Stomach (tissue), 9 donors: ENCODE data around the gene LRRC72. TPM values are rescaled to one million over a fixed set of nuclear protein-coding genes. Genes with fewer than 3 reads are reported as not detected.
"Not testable (repeated sequence)": the region's sequence is repeated elsewhere in the genome, so short reads cannot be mapped to it uniquely, and the experiment has no call there.

Experiments
- DNase-seq, 2 donors: peaks; one replicate each; pipeline versions ENCODE4 v3.0.0 to v3.0.0-alpha.2; 2013 to 2019
- H3K27ac ChIP-seq, 5 donors: fragments of 200-600 bp in 4 of 5; sonication (generic) in 4 of 5; one replicate each; pipeline ENCODE4 v1.5.1; 2013 to 2019; ENCODE audit warnings: mild to moderate bottlenecking in 1 of 5, moderate library complexity in 1 of 5
- H3K27me3 ChIP-seq, 3 donors: fragments of 200-600 bp; sonication (generic); one replicate each; pipeline ENCODE4 v1.5.1; 2017 to 2019; ENCODE audit warnings: mixed run types in 1 of 3
- H3K36me3 ChIP-seq, 4 donors: fragments of 200-600 bp; sonication (generic); 1 replicate in 3 of 4; 2 replicates in 1 of 4; pipeline ENCODE4 v1.5.1; 2016 to 2019
- H3K4me1 ChIP-seq, 4 donors: fragments of 200-600 bp; sonication (generic); one replicate each; pipeline ENCODE4 v1.5.1; 2016 to 2019
- H3K4me3 ChIP-seq, 4 donors: fragments of 200-600 bp; sonication (generic) in 3 of 4; one replicate each; pipeline ENCODE4 v1.5.1; 2016 to 2019; ENCODE audit warnings: mild to moderate bottlenecking in 1 of 4
- H3K9me3 ChIP-seq, 4 donors: fragments of 200-600 bp; sonication (generic); one replicate each; pipeline ENCODE4 v1.5.1; 2016 to 2019
- EP300 ChIP-seq: sonication (generic); formaldehyde crosslinking; IDR thresholded peaks from one replicate; pipeline ENCODE4 v1.6.1; 2017; ENCODE audit warnings: antibody characterized with exemption
- POLR2A ChIP-seq, 4 donors: fragments of 450-650 bp; IDR thresholded peaks; one replicate each; pipeline ENCODE4 v1.6.1; 2016; ENCODE audit warnings: antibody characterized with exemption in 4 of 4, control low read depth in 2 of 4, mild to moderate bottlenecking in 1 of 4, moderate library complexity in 1 of 4
- POLR2AphosphoS5 ChIP-seq, 3 donors: sonication (generic); formaldehyde crosslinking; IDR thresholded peaks; one replicate each; pipeline ENCODE4 v1.6.1; 2016; ENCODE audit warnings: antibody characterized with exemption in 3 of 3
- WGBS, 5 donors: extraction: QIAGEN DNeasy Blood & Tissue Kit in 3 of 5; methylation state at CpG; one replicate each; pipeline versions ENCODE4 v1.1.5 to v1.1.7; 2013 to 2018; 5-methylcytosine and 5-hydroxymethylcytosine counted together
- intact Hi-C: fragments of 100-400 bp; cut with DNase I; formaldehyde crosslinking; loops from one replicate; pipeline ENCODE4 v1.15.1; 2023; ENCODE audit warnings: low total_unique reads
- polyA plus RNA-seq, 3 donors: library from polyadenylated mRNA; stranded (reverse); fragments of 200-250 nt; gene quantifications; one replicate each; pipeline ENCODE4 v1.2.3, GENCODE V29; 2013
- total RNA-seq, 5 donors: library from RNA; depleted of rRNA; stranded (reverse); fragments of >200 nt; gene quantifications; one replicate each; pipeline versions ENCODE4 v1.1.0 to v1.2.3, GENCODE V29; 2014 to 2016
- TF ChIP-seq, protein P1 (sequence below), 7 experiments: fragments of 450-650 bp in 4 of 7; fragments of 200-600 bp in 3 of 7; sonication (generic) in 3 of 7; IDR thresholded peaks; one replicate each; pipeline ENCODE4 v1.5.1; 2016 to 2019; ENCODE audit warnings: antibody characterized with exemption in 7 of 7, control low read depth in 2 of 7, mild to moderate bottlenecking in 1 of 7
- donor health status: healthy with polysubstance abuse.
- donor health status: Bipolar disorder and iron deficiency.
- donor health status: healthy.

The LRRC72 gene
- total and polyA plus RNA-seq, 8 donors: not detected

DNA sequence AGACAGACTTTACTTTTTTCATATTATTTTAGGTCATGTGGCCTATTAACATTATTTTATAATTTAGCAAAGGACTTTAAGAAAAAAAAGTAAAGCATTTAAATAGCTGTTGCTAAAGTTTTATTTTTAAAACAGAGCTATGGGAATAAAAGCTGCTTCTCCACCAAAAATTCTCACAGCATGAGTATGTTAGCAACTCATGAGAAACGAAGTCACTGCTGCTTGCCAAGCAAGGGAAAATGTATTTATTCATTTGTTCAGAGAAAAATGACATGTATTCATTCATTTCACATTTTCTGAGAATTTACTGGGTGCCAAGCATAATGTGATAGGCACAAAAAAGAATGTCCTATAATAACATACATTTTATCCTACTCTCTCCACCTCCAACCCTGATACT is 5.1 kb downstream of the LRRC72 start:
- no peak for TF ChIP-seq EP300
- no peak for TF ChIP-seq POLR2AphosphoS5 (IDR thresholded peaks at IDR 0.05)
- TF ChIP-seq, protein P1, sequence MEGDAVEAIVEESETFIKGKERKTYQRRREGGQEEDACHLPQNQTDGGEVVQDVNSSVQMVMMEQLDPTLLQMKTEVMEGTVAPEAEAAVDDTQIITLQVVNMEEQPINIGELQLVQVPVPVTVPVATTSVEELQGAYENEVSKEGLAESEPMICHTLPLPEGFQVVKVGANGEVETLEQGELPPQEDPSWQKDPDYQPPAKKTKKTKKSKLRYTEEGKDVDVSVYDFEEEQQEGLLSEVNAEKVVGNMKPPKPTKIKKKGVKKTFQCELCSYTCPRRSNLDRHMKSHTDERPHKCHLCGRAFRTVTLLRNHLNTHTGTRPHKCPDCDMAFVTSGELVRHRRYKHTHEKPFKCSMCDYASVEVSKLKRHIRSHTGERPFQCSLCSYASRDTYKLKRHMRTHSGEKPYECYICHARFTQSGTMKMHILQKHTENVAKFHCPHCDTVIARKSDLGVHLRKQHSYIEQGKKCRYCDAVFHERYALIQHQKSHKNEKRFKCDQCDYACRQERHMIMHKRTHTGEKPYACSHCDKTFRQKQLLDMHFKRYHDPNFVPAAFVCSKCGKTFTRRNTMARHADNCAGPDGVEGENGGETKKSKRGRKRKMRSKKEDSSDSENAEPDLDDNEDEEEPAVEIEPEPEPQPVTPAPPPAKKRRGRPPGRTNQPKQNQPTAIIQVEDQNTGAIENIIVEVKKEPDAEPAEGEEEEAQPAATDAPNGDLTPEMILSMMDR (IDR thresholded peaks at IDR 0.05): no peak
- TF ChIP-seq POLR2A (IDR thresholded peaks at IDR 0.05): no peak
- intact Hi-C loops: no loop called here
- no peaks in the 10 kb centered on the region for H3K4me1 ChIP-seq
- no peak overlapping the region for H3K4me3 ChIP-seq
- no peaks in the 10 kb centered on the region for H3K9me3 ChIP-seq
- H3K27me3 ChIP-seq: no peaks in the 10 kb centered on the region
- 44 to 57% (median 50%) methylated on average over 1 of the region's 1 CpG for WGBS, 5 donors
- no peak for DNase-seq
- no peak overlapping the region for H3K27ac ChIP-seq
- no peaks in the 10 kb centered on the region for H3K36me3 ChIP-seq

DNA sequence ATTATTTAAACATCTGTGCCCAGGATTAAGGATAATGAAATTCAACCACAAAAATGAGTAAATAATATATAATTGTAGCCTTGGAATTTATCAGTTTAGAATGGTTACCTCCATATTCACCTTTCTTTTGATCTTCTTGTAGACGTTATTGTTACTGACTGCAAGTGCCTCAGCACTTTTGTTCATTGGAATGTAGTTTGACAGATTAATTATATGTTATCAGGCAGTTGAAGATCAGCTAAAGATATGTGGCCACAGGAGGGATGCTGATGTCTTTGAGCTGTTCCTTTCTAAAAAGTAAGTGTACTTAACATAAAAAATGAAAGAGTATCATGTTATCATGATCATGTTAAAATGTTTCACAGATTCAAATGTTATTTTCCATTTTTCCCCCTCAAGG is 5.6 kb downstream of the LRRC72 start:
- H3K27me3 ChIP-seq: no peaks in the 10 kb centered on the region
- no peak overlapping the region for H3K27ac ChIP-seq
- no peaks in the 10 kb centered on the region for H3K9me3 ChIP-seq
- 14 to 41% (median 27%) methylated on average over 1 of the region's 1 CpG for WGBS, 5 donors
- intact Hi-C loops: no loop called here
- H3K4me1 ChIP-seq: no peaks in the 10 kb centered on the region
- TF ChIP-seq EP300 (no peak), POLR2A (IDR thresholded peaks at IDR 0.05) (no peak), POLR2AphosphoS5 (IDR thresholded peaks at IDR 0.05) (no peak)
- TF ChIP-seq, protein P1 (IDR thresholded peaks at IDR 0.05): no peak
- H3K4me3 ChIP-seq: no peak overlapping the region
- DNase-seq: no peak
- no peaks in the 10 kb centered on the region for H3K36me3 ChIP-seq

DNA sequence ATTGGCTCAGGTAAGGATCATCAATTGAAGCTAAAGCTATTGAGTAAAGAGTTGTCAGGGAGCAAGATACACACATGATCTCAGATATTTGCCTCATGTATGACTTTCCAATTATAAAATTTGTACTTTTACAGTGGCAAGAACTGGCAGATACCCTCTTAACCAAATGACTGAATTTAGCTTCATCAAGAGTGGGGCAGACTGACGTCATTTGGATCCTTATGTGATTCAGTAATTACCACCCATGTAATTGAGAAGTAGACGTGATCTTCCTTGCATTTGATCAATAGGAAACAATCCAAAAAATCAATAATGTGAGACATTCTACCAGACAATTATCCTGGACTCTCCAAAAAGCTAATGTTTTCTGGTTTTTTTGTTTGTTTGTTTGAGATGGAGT is 8.9 kb downstream of the LRRC72 start:
- Histone ChIP-seq H3K27me3 (no peaks in the 10 kb centered on the region), H3K4me3 (no peak overlapping the region), H3K9me3 (no peaks in the 10 kb centered on the region), H3K27ac (no peak overlapping the region), H3K4me1 (no peaks in the 10 kb centered on the region), H3K36me3 (no peaks in the 10 kb centered on the region)
- intact Hi-C loops: no loop called here
- no peak for DNase-seq
- WGBS, 5 donors: 85 to 94% (median 88%) methylated on average over 2 of the region's 2 CpGs
- no peak for TF ChIP-seq POLR2AphosphoS5 (IDR thresholded peaks at IDR 0.05)
- TF ChIP-seq POLR2A (IDR thresholded peaks at IDR 0.05): no peak
- TF ChIP-seq, protein P1 (IDR thresholded peaks at IDR 0.05): no peak
- TF ChIP-seq EP300: no peak

DNA sequence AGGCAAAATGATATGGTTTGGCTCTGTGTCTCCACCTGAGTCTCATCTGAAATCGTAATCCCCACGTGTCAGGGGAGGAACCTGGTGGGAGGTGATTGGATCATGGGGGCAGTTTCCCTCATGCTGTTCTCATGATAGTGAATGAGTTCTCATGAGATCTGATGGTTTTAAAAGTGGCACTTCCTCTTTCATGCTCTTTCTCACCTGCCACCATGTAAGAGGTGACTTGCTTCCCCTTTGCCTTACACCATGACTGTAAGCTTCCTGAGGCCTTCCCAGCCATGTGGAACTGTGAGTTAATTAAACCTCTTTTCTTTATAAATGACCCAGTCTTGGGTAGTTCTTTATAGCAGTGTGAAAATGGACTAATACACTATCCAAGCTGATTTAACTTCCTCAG is 13.9 kb downstream of the LRRC72 start:
- H3K36me3 ChIP-seq, H3K27me3 ChIP-seq, H3K4me1 ChIP-seq, DNase-seq, H3K4me3 ChIP-seq, H3K9me3 ChIP-seq, H3K27ac ChIP-seq, intact Hi-C loops: not testable (repeated sequence)
- 87 to 100% (median 95%) methylated on average over 2 of the region's 2 CpGs for WGBS, 5 donors

DNA sequence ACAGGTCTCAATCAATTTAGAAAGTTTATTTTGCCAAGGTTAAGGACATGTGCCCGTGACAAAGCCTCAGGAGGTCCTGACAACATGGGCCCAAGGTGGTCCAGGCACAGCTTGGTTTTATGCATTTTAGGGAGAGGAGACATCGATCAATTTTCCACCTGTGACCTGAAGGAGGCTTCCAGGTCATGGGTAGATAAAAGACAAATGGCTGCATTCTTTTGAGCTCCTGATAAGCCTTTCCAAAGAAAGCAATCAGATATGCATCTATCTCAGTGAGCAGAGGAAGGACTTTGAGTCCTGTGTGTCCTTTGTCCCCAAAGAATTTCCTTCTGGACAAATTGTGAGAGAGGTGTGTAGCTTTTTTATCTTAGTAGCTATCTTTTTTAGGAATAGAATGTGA is 15.8 kb downstream of the LRRC72 start:
- Histone ChIP-seq H3K4me1 (no peaks in the 10 kb centered on the region), H3K4me3 (no peak overlapping the region), H3K9me3 (no peaks in the 10 kb centered on the region), H3K27me3 (no peaks in the 10 kb centered on the region), H3K36me3 (no peaks in the 10 kb centered on the region), H3K27ac (no peak overlapping the region)
- no peak for DNase-seq
- 49 to 69% (median 56%) methylated on average over 2 of the region's 2 CpGs for WGBS, 5 donors
- intact Hi-C loops: no loop called here
- no peak for TF ChIP-seq POLR2A (IDR thresholded peaks at IDR 0.05)
- TF ChIP-seq, protein P1 (IDR thresholded peaks at IDR 0.05): no peak
- no peak for TF ChIP-seq POLR2AphosphoS5 (IDR thresholded peaks at IDR 0.05)
- TF ChIP-seq EP300: no peak
